T-helper 2 cell treated with Interferon-gamma antibody and Interleukin-4, amounts not matched to agents 100 ng/mL and 5 ng/mL, for 36 hours (primary cell): Measurements from ENCODE around the gene PPP1R12C. TPM values are rescaled to one million over a fixed set of nuclear protein-coding genes. Genes with fewer than 3 reads are reported as not detected.
"Not testable (repeated sequence)": the region's sequence is repeated elsewhere in the genome, so short reads cannot be mapped to it uniquely, and the experiment has no call there.

Experiments
- intact Hi-C: fragments of 100-400 bp; cut with micrococcal nuclease; formaldehyde crosslinking; loops from one replicate; pipeline ENCODE4 v1.15.1; 2023
- total RNA-seq: library from RNA; stranded (reverse); gene quantifications from 2 replicates; pipeline ENCODE4 v1.2.3, GENCODE V29; 2022

Gene PPP1R12C
- total RNA-seq, 1 donor from 2014 or later: 132 TPM

DNA sequence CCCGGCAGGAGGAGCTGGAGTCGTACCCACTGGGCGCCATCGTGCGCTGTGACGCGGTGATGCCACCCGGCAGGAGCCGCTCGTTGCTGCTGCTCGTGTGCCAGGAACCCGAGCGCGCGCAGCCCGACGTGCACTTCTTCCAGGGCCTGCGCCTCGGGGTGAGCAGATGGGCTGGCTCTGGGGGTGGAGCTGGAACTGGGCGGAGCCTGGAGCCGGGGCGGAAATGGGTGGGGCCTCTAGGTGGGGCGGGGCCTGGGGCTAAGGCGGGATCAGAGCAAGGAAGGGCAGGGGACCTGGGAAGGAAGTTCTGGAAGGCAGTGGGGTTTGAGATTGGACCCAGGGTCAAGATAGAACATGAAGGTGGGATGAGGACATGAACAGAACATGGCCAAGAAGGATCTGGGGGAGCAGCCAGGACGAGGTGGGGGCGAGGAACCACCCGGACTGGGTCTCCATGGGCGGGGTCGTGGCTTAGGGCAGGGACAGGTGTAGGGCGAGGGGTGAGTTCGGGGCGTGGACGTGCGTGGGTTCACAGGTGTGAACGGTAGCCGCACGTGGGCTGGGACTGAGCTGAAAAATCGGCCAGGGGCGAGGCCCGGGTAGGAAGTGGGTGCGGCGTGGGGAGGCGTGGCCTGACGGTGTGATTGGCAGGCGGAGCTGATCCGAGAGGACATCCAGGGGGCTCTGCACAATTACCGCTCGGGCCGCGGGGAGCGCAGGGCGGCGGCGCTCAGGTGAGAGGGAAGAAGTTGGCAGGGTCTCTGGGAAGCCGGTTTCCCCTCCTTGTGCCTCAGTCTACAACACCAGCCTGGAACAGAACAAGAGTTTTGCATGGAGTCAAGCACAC is 37.1 kb downstream of the PPP1R12C start:
- intact Hi-C loops: loop anchor here (1.0 to 10.0 kb wide), 4 partner anchors 17 to 574 kb away; partner anchors contain the start of genes DNAAF3, PPP1R12C, RDH13 and U2AF2

DNA sequence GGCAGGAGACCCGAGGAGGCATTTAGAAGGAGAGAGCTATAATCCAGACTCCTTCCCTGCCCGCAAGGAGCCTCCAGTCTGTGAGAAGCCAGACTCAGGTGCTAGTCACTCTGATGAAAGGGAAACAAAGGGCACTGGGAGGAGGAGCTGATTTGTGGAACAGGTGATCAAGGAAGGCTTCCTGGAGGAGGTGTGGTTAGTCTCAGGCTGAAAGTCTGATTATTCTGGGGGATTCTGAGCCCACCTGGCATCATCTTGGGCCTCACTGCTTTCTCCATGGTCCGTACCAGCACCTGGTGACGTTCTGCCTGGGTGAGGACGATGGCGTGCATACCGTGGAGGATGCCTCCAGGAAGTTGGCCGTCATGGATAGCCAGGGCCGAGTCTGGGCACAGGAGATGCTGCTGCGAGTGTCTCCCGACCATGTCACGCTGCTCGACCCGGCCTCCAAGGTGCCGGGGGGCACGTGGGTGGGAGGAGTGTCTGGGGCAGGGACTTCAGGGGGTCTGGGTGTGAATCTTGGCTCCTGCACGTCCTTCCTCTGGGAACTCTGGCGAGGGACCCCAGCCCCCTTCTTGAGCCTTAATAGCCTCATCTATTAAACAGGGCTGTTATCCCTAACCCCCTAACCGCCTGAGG is 37.9 kb downstream of the PPP1R12C start:
- intact Hi-C loops: loop anchor here (1.0 to 10.0 kb wide), 4 partner anchors 16 to 575 kb away; partner anchors contain the start of genes DNAAF3, PPP1R12C, RDH13 and U2AF2

DNA sequence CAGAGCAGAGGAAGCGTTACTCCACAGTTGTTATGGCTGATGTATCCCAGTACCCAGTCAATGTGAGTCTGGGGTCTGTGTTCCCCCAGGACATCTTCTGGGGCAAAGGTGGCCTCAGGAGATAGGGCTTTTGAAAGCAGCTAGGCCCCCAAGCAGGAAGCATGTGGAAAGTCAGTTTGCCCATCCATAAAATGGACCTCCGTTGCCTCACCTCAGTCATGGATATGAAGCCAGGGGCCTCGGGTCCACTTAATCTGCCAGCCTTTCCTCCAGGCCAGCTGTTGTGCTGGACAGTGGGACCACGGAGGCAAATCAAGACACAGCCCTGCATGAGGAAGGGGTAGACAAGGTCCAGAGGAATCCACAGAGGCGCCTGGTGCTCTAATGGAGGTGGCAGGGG is 38.4 kb downstream of the PPP1R12C start:
- intact Hi-C loops: no loop called here

DNA sequence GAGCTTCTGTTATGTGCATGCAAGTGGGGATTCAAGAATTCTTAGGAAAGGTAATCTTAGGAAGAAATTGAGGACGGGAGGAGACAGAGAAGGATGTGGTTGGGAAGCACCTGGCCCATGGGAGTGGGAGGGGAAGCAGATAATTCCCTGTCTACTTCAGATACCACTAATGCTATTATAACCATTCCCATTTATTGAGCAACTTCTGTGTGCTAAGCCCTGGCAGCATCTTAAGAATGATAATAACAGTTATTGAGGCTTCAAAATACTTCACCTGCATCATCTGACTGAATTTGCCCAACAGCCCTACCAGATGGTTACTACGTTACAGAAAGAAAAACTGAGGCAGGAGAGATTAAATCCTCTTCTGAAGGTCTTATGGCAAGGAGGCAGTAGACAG is 40.3 kb downstream of the PPP1R12C start:
- intact Hi-C loops: no loop called here

DNA sequence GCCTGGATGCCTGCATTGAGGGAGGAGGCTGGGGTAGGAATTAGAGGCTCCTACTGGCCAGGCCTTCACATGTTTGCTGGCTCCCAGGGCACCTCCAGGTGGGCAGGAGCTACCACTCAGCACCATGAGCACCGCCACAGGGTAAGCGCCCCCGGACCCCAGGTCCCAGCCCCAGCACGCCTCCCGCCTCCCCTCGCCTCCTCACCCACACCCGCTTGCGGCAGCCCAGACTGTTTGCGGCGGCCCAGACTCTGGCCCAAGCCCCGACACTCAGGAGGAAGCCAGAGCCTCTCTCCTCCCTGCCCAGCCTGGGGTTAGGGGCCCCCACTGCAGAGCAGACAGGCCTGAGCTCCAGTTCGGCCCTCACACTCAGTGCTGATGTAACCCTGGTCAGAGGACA is 41.1 kb downstream of the PPP1R12C start:
- intact Hi-C loops: no loop called here

DNA sequence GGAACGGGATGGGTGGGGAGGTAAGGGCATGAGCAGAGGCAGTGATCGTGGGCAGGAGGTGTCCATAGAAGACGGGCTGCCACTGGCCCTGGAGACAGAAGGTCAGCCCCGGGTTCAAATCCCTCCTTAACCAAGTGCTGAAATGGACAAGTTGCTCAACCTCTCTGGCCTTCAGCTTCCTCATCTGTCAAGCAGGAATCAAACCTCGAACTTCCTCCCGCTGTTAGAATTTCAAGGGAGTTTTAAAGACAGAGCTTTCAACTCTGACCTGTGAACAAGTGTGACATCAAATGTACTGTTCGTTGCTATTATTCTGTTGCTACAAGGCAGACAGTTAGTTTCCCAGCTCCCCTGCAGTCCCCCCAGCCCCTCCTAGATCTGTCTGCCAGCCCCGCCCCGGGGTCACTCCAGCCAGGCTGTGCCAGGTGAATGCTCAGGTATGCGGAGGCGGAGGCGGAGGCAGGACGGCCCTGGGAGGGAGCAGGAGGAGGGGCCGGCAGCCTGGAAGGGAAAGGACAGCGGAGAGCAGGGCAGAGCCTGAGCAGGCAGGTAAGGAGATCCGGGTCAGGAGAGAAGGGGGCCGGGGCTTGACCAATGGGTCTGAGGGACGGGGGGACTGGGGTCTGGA is 42.0 kb downstream of the PPP1R12C start, which contains the start of gene EPS8L1:
TSS of gene EPS8L1 (plus strand) at position 499 of the 628 bp plus-strand sequence. CDS start 576 bp downstream, outside the sequence.
- intact Hi-C loops: no loop called here

DNA sequence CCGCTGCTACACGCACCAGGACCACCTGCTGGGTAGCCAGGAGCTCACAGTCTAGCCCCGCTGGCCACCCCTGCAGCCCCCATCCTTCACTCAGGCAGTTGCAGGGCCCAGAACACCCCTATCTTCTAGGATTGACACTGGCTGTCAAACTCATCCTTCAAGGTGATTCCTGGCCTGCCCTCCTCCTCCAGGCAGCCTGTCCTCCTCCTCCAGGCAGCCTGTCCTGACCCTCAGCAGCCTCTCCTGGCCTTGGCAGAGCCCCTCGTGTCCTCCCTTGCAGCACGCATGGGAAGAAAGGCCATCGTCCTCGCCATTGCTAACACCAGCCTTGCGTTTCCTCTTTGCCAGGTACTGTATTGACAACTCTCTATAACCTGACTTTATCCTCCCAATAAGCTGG is 45.5 kb downstream of the PPP1R12C start:
- intact Hi-C loops: no loop called here

DNA sequence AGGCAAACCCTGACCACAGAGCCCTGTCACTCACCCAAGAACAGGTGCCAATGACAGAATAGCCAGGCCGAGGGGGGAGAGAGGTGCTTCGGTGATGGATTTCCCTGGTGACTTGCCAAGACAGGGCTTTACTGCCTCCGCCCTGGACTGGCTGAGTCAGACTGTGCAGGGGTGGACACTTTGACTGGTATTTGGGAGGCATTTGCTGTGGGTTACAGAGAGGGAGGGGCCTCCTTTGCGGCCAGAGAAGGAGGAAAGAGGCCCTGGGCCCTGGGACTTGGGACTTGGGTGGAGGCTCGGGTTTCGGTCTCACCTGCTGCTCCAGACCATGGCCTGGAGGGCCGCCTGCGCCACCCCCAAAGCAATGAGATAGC is 46.3 kb downstream of the PPP1R12C start:
- intact Hi-C loops: no loop called here

DNA sequence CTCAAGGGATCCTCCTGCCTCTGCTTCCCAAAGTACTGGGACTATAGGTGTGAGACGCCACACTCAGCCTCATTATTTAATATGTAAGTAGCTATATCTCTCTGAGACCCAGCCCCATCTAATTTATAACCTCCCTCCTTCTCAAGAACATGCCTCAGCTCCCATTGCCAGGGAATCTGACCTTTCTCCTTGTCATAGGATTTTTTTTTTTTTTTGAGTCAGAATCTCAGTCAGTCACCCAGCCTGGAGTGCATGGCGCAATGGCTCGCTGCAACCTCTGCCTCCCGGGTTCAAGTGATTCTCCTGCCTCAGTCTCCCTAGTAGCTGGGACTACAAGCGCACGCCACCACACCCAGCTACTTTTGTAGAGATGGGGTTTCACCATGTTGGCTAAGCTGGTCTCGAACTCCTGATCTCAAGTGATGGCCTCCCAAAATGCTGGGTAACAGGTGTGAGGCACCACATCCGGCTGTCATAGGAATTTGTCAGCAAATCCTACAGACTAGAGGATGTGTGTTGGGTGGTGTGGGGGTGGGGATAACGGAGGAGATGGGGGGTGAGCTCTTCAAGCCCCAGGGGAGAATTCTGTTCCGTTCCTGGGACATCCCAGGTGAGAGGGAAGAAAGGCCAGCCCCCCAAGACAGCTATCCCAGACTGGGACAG is 46.8 kb downstream of the PPP1R12C start:
- intact Hi-C loops: no loop called here

DNA sequence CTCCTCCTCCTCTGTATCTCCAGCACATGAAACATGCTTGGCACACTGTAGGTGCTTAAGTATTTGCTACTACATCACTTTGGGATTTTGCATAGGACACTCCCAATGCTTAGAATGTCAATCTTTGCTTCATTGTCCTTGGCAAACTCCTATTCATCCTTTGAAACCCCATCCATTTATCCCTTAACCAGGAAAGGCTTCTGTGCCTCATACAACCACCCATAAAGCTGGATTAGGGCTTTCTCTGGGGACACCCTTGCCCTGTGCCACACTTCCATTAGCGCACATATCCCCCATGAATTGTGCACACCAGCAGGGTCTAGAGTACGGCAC is 47.6 kb downstream of the PPP1R12C start:
- intact Hi-C loops: loop anchor here (2.0 kb wide), 1 partner anchor 63 kb away; no protein-coding TSS in a partner anchor

DNA sequence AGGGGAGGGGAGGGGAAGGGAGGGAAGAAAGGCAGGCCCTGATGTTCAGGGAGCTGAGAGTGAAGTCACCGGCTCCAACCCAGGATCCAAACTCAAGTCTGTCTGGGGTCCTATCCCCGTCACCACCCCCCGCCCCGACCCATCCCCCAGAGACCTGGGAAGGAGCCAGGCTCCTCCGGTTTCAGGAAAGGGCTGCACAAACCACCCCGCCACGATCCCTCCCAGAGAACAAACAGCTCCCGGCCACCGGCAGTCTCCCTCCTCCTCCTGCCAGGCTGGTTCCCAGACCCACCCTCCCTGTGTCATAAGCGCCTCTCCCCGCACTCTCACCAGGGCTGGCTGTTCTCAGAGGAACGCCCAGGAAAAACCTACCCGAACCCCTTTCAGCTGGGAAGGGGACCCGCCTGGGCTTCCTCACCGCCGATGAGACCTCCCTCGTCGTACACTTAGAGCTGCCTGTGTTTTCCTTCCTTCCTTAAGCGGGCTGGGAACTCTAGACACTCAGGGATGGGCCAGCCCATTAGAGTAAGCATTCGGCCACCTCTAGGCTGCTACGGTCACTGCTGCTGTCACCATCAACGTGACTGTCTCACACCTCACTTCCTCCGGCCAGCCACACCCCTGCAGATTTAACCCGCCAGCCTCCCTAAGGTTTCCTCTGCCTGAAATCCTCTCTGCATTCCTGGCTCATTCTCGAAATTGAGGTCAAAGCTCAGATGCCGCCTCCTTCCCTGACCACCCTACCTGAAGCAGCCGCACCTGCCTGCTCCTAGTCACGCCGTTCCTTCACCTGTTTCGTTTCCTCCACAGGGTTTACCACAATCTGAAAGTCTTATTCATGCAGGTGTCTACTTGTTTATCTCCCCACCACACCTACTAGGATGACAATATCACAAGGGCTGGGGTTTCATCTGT is 48.2 kb downstream of the PPP1R12C start:
- intact Hi-C loops: loop anchor here (2.0 kb wide), 1 partner anchor 62 kb away; no protein-coding TSS in a partner anchor

DNA sequence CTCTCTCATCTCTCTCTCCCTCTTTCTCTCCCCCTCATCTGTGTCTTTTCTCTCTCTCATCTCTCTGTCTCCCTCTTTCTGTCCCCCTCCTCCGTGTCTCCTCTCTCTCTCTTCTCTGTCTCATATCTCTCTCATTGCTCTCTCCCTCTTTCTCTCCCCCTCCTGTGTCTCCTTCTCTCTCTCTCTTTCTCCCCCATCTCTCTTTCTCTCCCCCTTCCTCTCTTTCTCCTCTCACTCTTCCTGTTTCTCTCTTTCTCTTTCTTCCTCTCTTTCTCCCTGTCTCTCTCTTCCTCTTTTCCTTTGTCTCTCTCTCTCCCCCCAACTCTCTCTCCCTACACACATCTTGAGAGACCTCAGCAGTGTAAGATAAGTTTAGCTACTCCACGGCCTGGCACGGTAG is 49.6 kb downstream of the PPP1R12C start:
- intact Hi-C loops: loop anchor here (2.0 kb wide), 1 partner anchor 61 kb away; no protein-coding TSS in a partner anchor

DNA sequence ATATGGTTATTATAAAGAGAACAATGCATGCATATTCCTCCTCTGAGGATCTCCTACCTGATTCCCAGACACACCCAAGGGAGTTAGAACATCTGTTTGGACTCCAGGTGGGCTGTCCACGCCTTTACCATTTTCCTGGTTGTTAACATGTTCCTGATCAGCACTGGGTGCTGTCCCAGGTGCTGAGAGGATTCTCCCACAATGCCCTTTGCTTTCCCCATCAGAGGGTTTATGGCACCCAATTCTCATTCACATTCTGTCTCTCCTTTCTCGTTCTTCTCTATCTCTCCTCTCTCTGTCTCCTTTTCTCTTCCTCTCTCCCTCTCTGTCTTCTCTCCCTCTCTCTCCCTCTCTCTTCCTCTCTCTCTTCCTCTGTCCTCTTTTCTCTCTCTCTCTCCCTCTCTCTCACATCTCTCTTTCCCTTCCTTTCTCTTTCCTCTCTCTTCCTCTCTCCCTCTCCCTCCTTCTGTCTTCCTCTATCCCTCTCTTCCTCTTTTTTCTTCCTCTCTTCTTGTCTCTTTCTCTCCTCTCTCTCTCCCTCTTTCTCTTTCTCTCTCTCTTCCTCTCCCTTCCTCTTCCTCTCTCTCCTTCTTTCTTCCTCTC is 51.2 kb downstream of the PPP1R12C start:
- intact Hi-C loops: no loop called here

DNA sequence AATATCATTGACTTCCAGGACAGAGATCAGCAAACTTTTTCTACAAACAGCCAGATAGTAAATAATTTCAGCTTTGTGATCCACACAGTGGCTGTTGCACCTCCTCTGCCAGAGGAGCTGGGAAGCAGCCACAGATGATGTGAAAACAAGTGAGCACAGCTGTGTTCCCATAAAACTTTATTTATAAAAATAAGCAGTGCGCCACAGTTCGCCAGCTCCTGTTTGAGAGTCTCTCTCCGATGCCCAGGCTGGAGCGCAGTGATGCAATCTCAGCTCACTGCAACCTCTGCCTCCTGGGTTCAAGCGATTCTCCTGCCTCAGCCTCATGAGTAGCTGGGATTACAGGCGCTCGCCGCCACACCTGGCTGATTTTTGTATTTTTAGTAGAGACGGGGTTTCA is 51.9 kb downstream of the PPP1R12C start:
- intact Hi-C loops: not testable (repeated sequence)

DNA sequence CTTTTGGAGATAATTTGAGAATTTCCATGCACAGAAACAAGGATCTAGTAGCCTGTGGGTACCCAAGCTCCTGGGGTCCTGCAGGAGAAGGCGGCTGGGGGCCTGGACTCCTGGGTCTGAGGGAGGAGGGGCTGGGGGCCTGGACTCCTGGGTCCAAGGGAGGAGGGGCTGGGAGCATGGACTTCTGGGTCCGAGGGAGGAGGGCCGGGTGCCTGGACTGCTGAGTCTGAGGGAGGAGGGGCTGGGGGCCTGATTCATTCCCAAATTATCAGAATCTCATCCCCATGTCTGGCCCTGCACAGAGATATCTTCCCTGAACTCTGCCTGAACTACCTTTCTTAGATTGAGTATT is 54.0 kb downstream of the PPP1R12C start:
- intact Hi-C loops: loop anchor here (1.0 kb wide), 1 partner anchor 17 kb away; no protein-coding TSS in a partner anchor

DNA sequence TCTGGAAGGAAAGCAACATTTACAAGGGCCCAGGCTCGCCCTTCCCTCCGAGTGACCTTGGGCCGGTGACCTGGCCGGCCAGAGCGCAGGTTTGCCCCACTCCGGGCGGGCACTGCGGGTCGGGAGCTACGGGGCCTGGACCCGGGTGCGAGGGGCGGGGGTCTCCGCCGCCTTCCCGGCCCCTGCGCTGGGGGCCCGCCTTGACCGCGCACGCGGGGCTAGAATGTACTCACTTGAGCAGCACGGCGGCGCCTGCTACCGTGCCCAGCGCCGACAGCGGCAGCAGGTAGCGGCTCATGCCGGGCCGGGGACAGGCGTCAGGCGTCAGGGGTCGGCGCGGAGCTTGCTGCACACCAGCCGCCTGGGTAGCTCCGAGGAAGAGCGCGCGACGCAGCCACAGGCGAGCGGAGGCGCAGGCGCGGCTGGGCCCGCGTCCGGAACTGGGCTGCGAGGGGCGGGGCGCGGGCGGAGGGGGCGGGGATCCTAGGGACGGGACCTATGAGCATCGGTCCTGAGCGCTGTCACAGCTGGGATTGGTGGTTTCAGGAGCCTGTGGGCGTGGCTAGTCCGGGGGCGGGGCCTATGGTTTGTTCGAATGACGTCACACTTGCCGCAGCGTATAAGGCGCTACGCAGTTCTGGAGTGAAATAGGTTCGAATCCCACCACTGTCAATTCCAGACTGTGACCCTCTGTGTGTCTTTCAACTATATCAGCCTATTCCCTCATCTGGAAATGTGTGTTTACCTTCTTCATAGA is 54.5 kb downstream of the PPP1R12C start, which contains the start of gene RDH13:
TSS of gene RDH13 (minus strand) at position 414 of the 757 bp plus-strand sequence. CDS start at position 298, 116 bp downstream.
- intact Hi-C loops: loop anchor here (1.0 kb wide), 1 partner anchor 17 kb away; no protein-coding TSS in a partner anchor

DNA sequence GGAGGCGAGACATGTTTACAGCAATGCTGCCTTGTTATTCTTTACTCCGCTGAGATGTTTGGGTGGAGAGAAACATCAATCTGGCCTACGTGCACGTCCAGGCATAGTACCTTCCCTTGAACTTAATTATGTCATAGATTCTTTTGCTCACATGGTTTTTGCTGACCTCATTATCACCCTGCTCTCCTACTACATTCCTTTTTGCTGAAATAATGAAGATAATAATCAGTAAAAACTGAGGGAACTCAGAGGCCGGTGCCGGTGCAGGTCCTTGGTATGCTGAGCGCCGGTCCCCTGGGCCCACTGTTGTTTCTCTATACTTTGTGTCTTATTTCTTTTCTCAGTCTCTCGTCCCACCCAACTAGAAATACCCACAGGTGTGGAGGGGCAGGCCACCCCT is 57.1 kb downstream of the PPP1R12C start:
- intact Hi-C loops: not testable (repeated sequence)

DNA sequence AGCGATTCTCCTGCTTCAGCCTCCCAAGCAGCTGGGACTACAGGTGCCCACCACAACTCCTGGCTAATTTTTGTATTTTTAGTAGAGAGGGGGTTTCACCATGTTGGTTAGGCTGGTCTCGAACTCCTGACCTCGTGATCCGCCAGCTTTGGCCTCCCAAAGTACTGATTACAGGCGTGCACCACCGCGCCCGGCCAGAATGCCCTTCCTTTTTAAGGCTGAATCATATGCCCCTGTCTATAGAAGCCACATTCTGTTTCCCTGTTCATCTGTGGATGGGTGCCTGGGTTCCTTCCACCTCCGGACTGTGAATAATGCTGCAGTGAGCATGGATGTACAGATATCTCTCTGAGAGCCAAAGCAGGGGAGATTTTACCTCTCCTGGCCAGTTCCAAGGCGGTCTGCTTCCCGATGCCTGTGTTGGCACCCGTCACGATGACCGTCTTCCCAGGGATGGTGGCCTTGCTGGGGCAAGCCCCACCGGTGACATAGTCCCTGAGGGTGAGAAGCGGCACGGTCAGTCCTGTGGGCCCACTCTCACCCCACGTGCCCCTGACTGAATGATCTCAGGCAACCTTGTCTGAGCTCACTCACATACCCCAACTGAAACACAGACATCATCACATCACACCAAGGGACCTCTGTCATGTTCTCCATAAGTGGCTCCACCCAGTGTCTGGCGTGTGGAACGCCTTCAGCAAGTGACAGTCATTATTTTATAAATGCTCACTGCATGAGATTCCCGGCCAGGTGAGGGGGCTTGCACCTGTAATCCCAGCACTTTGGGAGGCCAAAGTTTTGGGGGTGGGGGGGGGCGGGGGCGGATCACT is 58.4 kb downstream of the PPP1R12C start:
- intact Hi-C loops: no loop called here
